Neural progenitor cell (in vitro differentiated cells): ENCODE measurements around the gene TP73. TPM values are rescaled to one million over a fixed set of nuclear protein-coding genes. Genes with fewer than 3 reads are reported as not detected.

Source experiments
- DNase-seq: peaks from one replicate; pipeline ENCODE4 v3.0.0-alpha.2; 2016; ENCODE audit warnings: low spot score
- H2AFZ ChIP-seq: fragments of 200-600 bp; sonication (generic); replicated peaks from 2 replicates; pipeline ENCODE4 v1.6.1; 2016; ENCODE audit warnings: antibody characterized with exemption
- H3F3A ChIP-seq: fragments of 200-600 bp; sonication (generic); 2 replicates; pipeline ENCODE4 v1.6.1; 2016; ENCODE audit warnings: antibody characterized with exemption, low read depth
- H3K27ac ChIP-seq: fragments of 200-600 bp; sonication (generic); 2 replicates; pipeline ENCODE4 v1.5.1; 2016; ENCODE audit warnings: mild to moderate bottlenecking
- H3K27me3 ChIP-seq: fragments of 200-600 bp; sonication (generic); 2 replicates; pipeline ENCODE4 v1.6.1; 2016; ENCODE audit warnings: mild to moderate bottlenecking, moderate library complexity
- H3K36me3 ChIP-seq: fragments of 200-600 bp; sonication (generic); 2 replicates; pipeline ENCODE4 v1.5.1; 2016
- H3K4me1 ChIP-seq: fragments of 200-600 bp; sonication (generic); 2 replicates; pipeline ENCODE4 v1.6.1; 2016; ENCODE audit warnings: mixed run types
- H3K4me2 ChIP-seq: fragments of 200-600 bp; sonication (generic); 2 replicates; pipeline ENCODE4 v1.6.1; 2016
- H3K4me3 ChIP-seq: fragments of 200-600 bp; sonication (generic); 2 replicates; pipeline ENCODE4 v1.5.1; 2016
- H3K79me2 ChIP-seq: fragments of 200-600 bp; sonication (generic); 2 replicates; pipeline ENCODE4 v1.6.1; 2016; ENCODE audit warnings: low read depth
- H3K9ac ChIP-seq: fragments of 200-600 bp; sonication (generic); 2 replicates; pipeline ENCODE4 v1.6.1; 2016
- H3K9me3 ChIP-seq: fragments of 200-600 bp; sonication (generic); 2 replicates; pipeline ENCODE4 v1.5.1; 2016; ENCODE audit warnings: low read depth
- H4K20me1 ChIP-seq: fragments of 200-600 bp; sonication (generic); 2 replicates; pipeline ENCODE4 v1.6.1; 2016; ENCODE audit warnings: low read depth
- H3K27ac Mint-ChIP-seq: 3 replicates; pipeline ENCODE4 v1.8.0; 2021; ENCODE audit warnings: mixed read lengths
- H3K27me3 Mint-ChIP-seq: 2 replicates; pipeline ENCODE4 v1.8.0; 2022; ENCODE audit warnings: low read depth, mild to moderate bottlenecking, inconsistent platforms, moderate library complexity, mixed read lengths; ENCODE audit not compliant: insufficient read depth
- H3K36me3 Mint-ChIP-seq: 3 replicates; pipeline ENCODE4 v1.8.0; 2021; ENCODE audit warnings: mixed read lengths
- H3K4me1 Mint-ChIP-seq: 3 replicates; pipeline ENCODE4 v1.8.0; 2021; ENCODE audit warnings: mixed read lengths
- H3K4me3 Mint-ChIP-seq: 3 replicates; pipeline ENCODE4 v1.8.0; 2021; ENCODE audit warnings: mild to moderate bottlenecking, moderate library complexity, mixed read lengths
- H3K9me3 Mint-ChIP-seq: 3 replicates; pipeline ENCODE4 v1.8.0; 2020; ENCODE audit warnings: mixed read lengths
- EZH2 ChIP-seq: fragments of 200-600 bp; sonication (generic); IDR thresholded peaks from 2 replicates; pipeline ENCODE4 v1.6.1; 2017; ENCODE audit warnings: antibody characterized with exemption, mild to moderate bottlenecking, moderate library complexity
- EZH2phosphoT487 ChIP-seq: fragments of 200-600 bp; sonication (generic); IDR thresholded peaks from 2 replicates; pipeline ENCODE4 v1.6.1; 2017; ENCODE audit warnings: antibody characterized with exemption
- total RNA-seq: library from RNA; depleted of rRNA; stranded (reverse); fragments of >200 nt; gene quantifications from 2 replicates; pipeline ENCODE4 v1.2.3, GENCODE V29; 2015; ENCODE audit warnings: low replicate concordance
- TF ChIP-seq, protein P1 (sequence below): fragments of 200-600 bp; sonication (generic); IDR thresholded peaks from 2 replicates; pipeline ENCODE4 v1.5.1; 2017; ENCODE audit warnings: antibody characterized with exemption, mild to moderate bottlenecking

The TP73 gene
- total RNA-seq, 1 donor from 2014 or later: not detected

DNA sequence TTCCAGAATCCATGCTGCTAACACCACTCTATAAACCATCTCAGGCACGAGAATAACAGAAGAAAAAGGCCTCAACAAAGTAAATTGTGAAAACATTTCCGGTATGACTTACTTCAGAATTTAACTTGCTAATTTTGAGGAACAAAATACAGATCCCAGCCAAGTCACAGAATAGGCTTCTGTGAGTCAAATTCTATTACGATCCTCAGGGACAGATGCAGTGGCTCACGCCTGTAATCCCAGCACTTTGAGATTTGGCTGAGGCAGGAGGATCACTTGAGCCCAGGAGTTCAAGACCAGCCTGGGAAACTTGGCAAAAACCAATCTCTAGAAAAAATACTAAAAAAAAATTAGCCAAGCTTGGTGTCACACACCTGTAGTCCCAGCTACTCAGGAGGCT lies 91.1 kb downstream of the TP73 start:
- Mint-ChIP-seq H3K27me3 (peaks cover 6% of the 10 kb centered on the region), H3K27ac (no peak overlapping the region), H3K36me3 (peaks cover 10% of the 10 kb centered on the region), H3K9me3 (no peaks in the 10 kb centered on the region), H3K4me3 (peak overlapping the region; percentile 20), H3K4me1 (peaks cover 16% of the 10 kb centered on the region)
- Histone ChIP-seq H4K20me1 (peaks cover 36% of the 10 kb centered on the region), H3K9ac (no peak overlapping the region), H3K27ac (no peak overlapping the region), H2AFZ (no peak overlapping the region), H3K4me2 (no peak overlapping the region), H3F3A (no peaks in the 10 kb centered on the region), H3K9me3 (no peaks in the 10 kb centered on the region), H3K79me2 (peaks cover 17% of the 10 kb centered on the region), H3K4me3 (no peak overlapping the region), H3K27me3 (peaks cover 5% of the 10 kb centered on the region), H3K4me1 (peaks cover 11% of the 10 kb centered on the region), H3K36me3 (no peaks in the 10 kb centered on the region)
- DNase-seq: no peak
- TF ChIP-seq EZH2: no peak
- TF ChIP-seq, protein P1, sequence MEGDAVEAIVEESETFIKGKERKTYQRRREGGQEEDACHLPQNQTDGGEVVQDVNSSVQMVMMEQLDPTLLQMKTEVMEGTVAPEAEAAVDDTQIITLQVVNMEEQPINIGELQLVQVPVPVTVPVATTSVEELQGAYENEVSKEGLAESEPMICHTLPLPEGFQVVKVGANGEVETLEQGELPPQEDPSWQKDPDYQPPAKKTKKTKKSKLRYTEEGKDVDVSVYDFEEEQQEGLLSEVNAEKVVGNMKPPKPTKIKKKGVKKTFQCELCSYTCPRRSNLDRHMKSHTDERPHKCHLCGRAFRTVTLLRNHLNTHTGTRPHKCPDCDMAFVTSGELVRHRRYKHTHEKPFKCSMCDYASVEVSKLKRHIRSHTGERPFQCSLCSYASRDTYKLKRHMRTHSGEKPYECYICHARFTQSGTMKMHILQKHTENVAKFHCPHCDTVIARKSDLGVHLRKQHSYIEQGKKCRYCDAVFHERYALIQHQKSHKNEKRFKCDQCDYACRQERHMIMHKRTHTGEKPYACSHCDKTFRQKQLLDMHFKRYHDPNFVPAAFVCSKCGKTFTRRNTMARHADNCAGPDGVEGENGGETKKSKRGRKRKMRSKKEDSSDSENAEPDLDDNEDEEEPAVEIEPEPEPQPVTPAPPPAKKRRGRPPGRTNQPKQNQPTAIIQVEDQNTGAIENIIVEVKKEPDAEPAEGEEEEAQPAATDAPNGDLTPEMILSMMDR: no peak
- TF ChIP-seq EZH2phosphoT487: no peak

DNA sequence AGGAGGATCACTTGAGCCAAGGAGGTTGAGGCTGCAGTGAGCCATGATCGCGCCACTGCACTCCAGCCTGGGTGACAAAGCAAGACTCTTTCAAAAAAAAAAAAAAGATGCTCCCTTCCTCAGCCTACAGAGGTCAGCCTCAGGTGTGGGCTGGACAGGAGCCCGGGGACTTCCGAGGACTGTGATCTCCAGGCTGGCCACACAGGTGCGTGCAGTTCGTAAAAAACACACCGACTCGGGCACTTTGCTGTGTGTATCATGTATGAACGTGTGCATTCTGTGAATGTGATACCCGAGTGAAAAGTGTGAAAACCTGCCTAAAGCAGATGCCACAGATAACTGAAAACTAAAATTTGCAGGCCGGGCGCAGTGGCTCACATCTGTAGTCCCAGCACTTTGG lies 91.5 kb downstream of the TP73 start:
- Mint-ChIP-seq H3K4me3 (no peak overlapping the region), H3K9me3 (no peaks in the 10 kb centered on the region), H3K36me3 (peaks cover 10% of the 10 kb centered on the region), H3K4me1 (peaks cover 16% of the 10 kb centered on the region), H3K27ac (no peak overlapping the region), H3K27me3 (peaks cover 6% of the 10 kb centered on the region)
- H2AFZ ChIP-seq: no peak overlapping the region
- H3K4me2 ChIP-seq: no peak overlapping the region
- H3K27me3 ChIP-seq: peaks cover 9% of the 10 kb centered on the region
- H3K9me3 ChIP-seq: no peaks in the 10 kb centered on the region
- no peaks in the 10 kb centered on the region for H3F3A ChIP-seq
- TF ChIP-seq EZH2phosphoT487 (no peak), EZH2 (no peak)
- TF ChIP-seq, protein P1: no peak
- peaks cover 11% of the 10 kb centered on the region for H3K4me1 ChIP-seq
- no peak overlapping the region for H3K27ac ChIP-seq
- H3K79me2 ChIP-seq: peaks cover 17% of the 10 kb centered on the region
- no peak overlapping the region for H3K4me3 ChIP-seq
- H3K36me3 ChIP-seq: no peaks in the 10 kb centered on the region
- no peak overlapping the region for H3K9ac ChIP-seq
- peaks cover 36% of the 10 kb centered on the region for H4K20me1 ChIP-seq
- no peak for DNase-seq

DNA sequence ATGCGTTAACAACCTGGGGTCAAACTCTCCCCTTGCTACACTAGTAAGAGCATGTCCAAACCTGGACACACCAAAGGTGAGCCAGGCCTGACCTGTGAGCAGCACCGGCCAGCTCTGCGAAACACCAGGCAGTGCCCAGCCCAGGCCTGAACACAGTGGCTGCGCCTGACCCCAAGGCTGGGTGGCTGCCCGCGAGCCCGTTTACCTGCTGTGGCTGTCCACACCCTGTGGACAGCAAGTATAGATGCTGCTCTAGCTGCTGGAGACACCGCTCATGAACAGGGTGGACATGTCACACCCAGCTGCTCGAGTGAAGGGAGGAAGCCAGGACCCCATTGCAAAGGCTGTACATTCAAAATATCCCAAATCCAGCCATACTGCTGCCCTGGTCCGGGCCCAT lies 92.3 kb downstream of the TP73 start:
- Mint-ChIP-seq H3K9me3 (no peaks in the 10 kb centered on the region), H3K27ac (no peak overlapping the region), H3K4me3 (no peak overlapping the region), H3K36me3 (peaks cover 10% of the 10 kb centered on the region), H3K27me3 (peaks cover 6% of the 10 kb centered on the region), H3K4me1 (peaks cover 16% of the 10 kb centered on the region)
- Histone ChIP-seq H3K9me3 (no peaks in the 10 kb centered on the region), H3K4me1 (peaks cover 11% of the 10 kb centered on the region), H3K4me3 (no peak overlapping the region), H3F3A (no peaks in the 10 kb centered on the region), H3K4me2 (peak overlapping the region; percentile 95), H3K27ac (no peak overlapping the region), H3K36me3 (no peaks in the 10 kb centered on the region), H2AFZ (no peak overlapping the region), H3K27me3 (peaks cover 17% of the 10 kb centered on the region), H3K9ac (no peak overlapping the region), H3K79me2 (peaks cover 17% of the 10 kb centered on the region), H4K20me1 (peaks cover 36% of the 10 kb centered on the region)
- no peak for DNase-seq
- TF ChIP-seq EZH2phosphoT487 (no peak), EZH2 (no peak)
- TF ChIP-seq, protein P1: no peak
